HEK293 (cell line): ENCODE results near the gene CC2D1A.
A peak's percentile ranks its signal among the peaks of the same experiment; 100 is the strongest.

Experiments used
- CTCF ChIA-PET: fragments of 350-600 bp; formaldehyde crosslinking; extraction: SDS; loops from one replicate; lab custom pipeline; 2021; ENCODE audit warnings: antibody characterized with exemption; lab: Yijun Ruan, JAX
- POLR2A ChIA-PET: fragments of 300-600 bp; formaldehyde crosslinking; extraction: SDS; loops from one replicate; lab custom pipeline; 2020; ENCODE audit warnings: antibody characterized with exemption, inconsistent platforms; lab: Yijun Ruan, JAX
- H3K27ac ChIP-seq: fragments of 200-500 bp; sonication (Bioruptor generic); 2 replicates; pipeline ENCODE4 v1.5.1; 2014; ENCODE audit warnings: low read depth, low read length, control low read depth, inconsistent platforms; ENCODE audit errors: extremely low read depth
- H3K36me3 ChIP-seq, 2 experiments: fragments of 200-500 bp in 1 of 2; sonication (Bioruptor generic) in 1 of 2; 1 replicate in 1 of 2; 2 replicates in 1 of 2; pipeline ENCODE4 v1.5.1; 2014 to 2017; ENCODE audit warnings: inconsistent platforms in 2 of 2, low read length in 2 of 2; ENCODE audit not compliant: control insufficient read depth in 2 of 2, insufficient read depth in 1 of 2
- H3K4me1 ChIP-seq: fragments of 200-500 bp; sonication (Bioruptor generic); 2 replicates; pipeline ENCODE4 v1.5.1; 2014; ENCODE audit warnings: mild to moderate bottlenecking, low read length, inconsistent platforms; ENCODE audit not compliant: control insufficient read depth, insufficient read depth
- H3K4me3 ChIP-seq: 2 replicates; pipeline ENCODE4 v1.5.1; 2011; ENCODE audit warnings: low read depth, mild to moderate bottlenecking, control low read depth, low read length, moderate library complexity
- H3K9me3 ChIP-seq: fragments of 200-500 bp; sonication (Bioruptor generic); 2 replicates; pipeline ENCODE4 v1.5.1; 2014; ENCODE audit warnings: low read depth, low read length, inconsistent platforms; ENCODE audit not compliant: control insufficient read depth, insufficient read depth
- GLIS2 ChIP-seq: fragments of 450-650 bp; formaldehyde crosslinking; IDR thresholded peaks from 2 replicates; pipeline ENCODE4 v1.5.1; 2016; ENCODE audit warnings: missing biosample characterization, missing genetic modification characterization
- HOXA7 ChIP-seq: sonication (generic); formaldehyde crosslinking; IDR thresholded peaks from 2 replicates; pipeline ENCODE4 v1.8.1; 2022; ENCODE audit warnings: missing genetic modification reagents, borderline replicate concordance
- KLF1 ChIP-seq: fragments of 450-650 bp; formaldehyde crosslinking; IDR thresholded peaks from 2 replicates; pipeline ENCODE4 v1.5.1; 2016; ENCODE audit warnings: missing biosample characterization, missing genetic modification characterization
- KLF16 ChIP-seq: fragments of 450-650 bp; formaldehyde crosslinking; IDR thresholded peaks from 2 replicates; pipeline ENCODE4 v1.5.1; 2017; ENCODE audit warnings: missing biosample characterization, missing genetic modification characterization
- MEIS1 ChIP-seq: sonication (generic); formaldehyde crosslinking; IDR thresholded peaks from 2 replicates; pipeline ENCODE4 v1.8.1; 2022; ENCODE audit warnings: missing genetic modification reagents, mild to moderate bottlenecking, borderline replicate concordance
- PRDM2 ChIP-seq: fragments of 450-650 bp; formaldehyde crosslinking; IDR thresholded peaks from 2 replicates; pipeline ENCODE4 v1.5.1; 2016; ENCODE audit warnings: missing biosample characterization, missing genetic modification characterization, borderline replicate concordance
- SALL2 ChIP-seq: fragments of 450-650 bp; formaldehyde crosslinking; IDR thresholded peaks from 2 replicates; pipeline ENCODE4 v1.5.0; 2017; ENCODE audit warnings: missing biosample characterization, mild to moderate bottlenecking, missing genetic modification characterization, borderline replicate concordance
- ZBTB8A ChIP-seq: fragments of 450-650 bp; formaldehyde crosslinking; IDR thresholded peaks from 2 replicates; pipeline ENCODE4 v1.5.1; 2016; ENCODE audit warnings: missing biosample characterization, missing genetic modification characterization
- ZFHX2 ChIP-seq: fragments of 450-650 bp; formaldehyde crosslinking; conservative IDR thresholded peaks from 2 replicates; pipeline ENCODE4 v1.5.1; 2016; ENCODE audit warnings: missing biosample characterization, missing genetic modification characterization
- ZFP41 ChIP-seq: fragments of 450-650 bp; formaldehyde crosslinking; IDR thresholded peaks from 2 replicates; pipeline ENCODE4 v1.5.1; 2016; ENCODE audit warnings: missing biosample characterization, missing genetic modification characterization, borderline replicate concordance
- ZNF112 ChIP-seq: fragments of 450-650 bp; formaldehyde crosslinking; IDR thresholded peaks from 2 replicates; pipeline ENCODE4 v1.5.0; 2017; ENCODE audit warnings: missing biosample characterization, missing genetic modification characterization
- ZNF148 ChIP-seq: fragments of 450-650 bp; formaldehyde crosslinking; IDR thresholded peaks from 2 replicates; pipeline ENCODE4 v1.5.0; 2017; ENCODE audit warnings: missing biosample characterization, missing genetic modification characterization, borderline replicate concordance
- ZNF155 ChIP-seq: fragments of 450-650 bp; formaldehyde crosslinking; IDR thresholded peaks from 2 replicates; pipeline ENCODE4 v1.5.1; 2016; ENCODE audit warnings: missing biosample characterization, missing genetic modification characterization
- ZNF18 ChIP-seq: fragments of 450-650 bp; formaldehyde crosslinking; IDR thresholded peaks from 2 replicates; pipeline ENCODE4 v1.5.1; 2016; ENCODE audit warnings: missing biosample characterization, missing genetic modification characterization
- ZNF184 ChIP-seq: fragments of 450-650 bp; IDR thresholded peaks from 2 replicates; pipeline ENCODE4 v1.5.1; 2018; ENCODE audit warnings: missing biosample characterization, mild to moderate bottlenecking, missing genetic modification characterization
- ZNF19 ChIP-seq: fragments of 450-650 bp; formaldehyde crosslinking; IDR thresholded peaks from 2 replicates; pipeline ENCODE4; 2016; ENCODE audit warnings: missing biosample characterization, missing genetic modification characterization, low read depth
- ZNF341 ChIP-seq: fragments of 450-650 bp; formaldehyde crosslinking; IDR thresholded peaks from 2 replicates; pipeline ENCODE4; 2016; ENCODE audit warnings: low read depth, missing biosample characterization, missing genetic modification characterization
- ZNF350 ChIP-seq: fragments of 450-650 bp; formaldehyde crosslinking; IDR thresholded peaks from 2 replicates; pipeline ENCODE4 v1.5.0; 2017; ENCODE audit warnings: missing biosample characterization, mild to moderate bottlenecking, missing genetic modification characterization
- ZNF391 ChIP-seq: fragments of 450-650 bp; formaldehyde crosslinking; IDR thresholded peaks from 2 replicates; pipeline ENCODE4 v1.5.1; 2016; ENCODE audit warnings: low read depth, missing biosample characterization, missing genetic modification characterization, borderline replicate concordance
- ZNF560 ChIP-seq: fragments of 450-650 bp; formaldehyde crosslinking; IDR thresholded peaks from 2 replicates; pipeline ENCODE4 v1.5.1; 2017; ENCODE audit warnings: missing biosample characterization, missing genetic modification characterization, borderline replicate concordance
- ZNF571 ChIP-seq: fragments of 450-650 bp; formaldehyde crosslinking; IDR thresholded peaks from 2 replicates; pipeline ENCODE4 v1.5.0; 2017; ENCODE audit warnings: missing biosample characterization, missing genetic modification characterization
- ZNF596 ChIP-seq: fragments of 450-650 bp; IDR thresholded peaks from 2 replicates; pipeline ENCODE4 v1.5.0; 2018; ENCODE audit warnings: missing biosample characterization, mild to moderate bottlenecking, missing genetic modification characterization, moderate library complexity
- ZNF610 ChIP-seq: fragments of 450-650 bp; formaldehyde crosslinking; IDR thresholded peaks from 2 replicates; pipeline ENCODE4 v1.5.1; 2016; ENCODE audit warnings: missing biosample characterization, missing genetic modification characterization, borderline replicate concordance
- ZNF654 ChIP-seq: fragments of 450-650 bp; formaldehyde crosslinking; IDR thresholded peaks from 2 replicates; pipeline ENCODE4 v1.5.1; 2016; ENCODE audit warnings: low read depth, missing biosample characterization, missing genetic modification characterization
- ZNF692 ChIP-seq: fragments of 450-650 bp; formaldehyde crosslinking; IDR thresholded peaks from 2 replicates; pipeline ENCODE4 v1.5.1; 2016; ENCODE audit warnings: missing biosample characterization, missing genetic modification characterization
- ZNF791 ChIP-seq: fragments of 450-650 bp; formaldehyde crosslinking; IDR thresholded peaks from 2 replicates; pipeline ENCODE4 v1.5.1; 2016; ENCODE audit warnings: missing biosample characterization, missing genetic modification characterization
- ZNF830 ChIP-seq: fragments of 450-650 bp; IDR thresholded peaks from 2 replicates; pipeline ENCODE4 v1.5.0; 2018; ENCODE audit warnings: missing biosample characterization, missing genetic modification characterization, low read depth, mild to moderate bottlenecking, moderate library complexity

The CC2D1A gene

GRCh38 chr19:13952931-13953531 is 47.0 kb downstream of the CC2D1A start:
- H3K36me3 ChIP-seq: peaks cover 10 to 40% of the 10 kb centered on the region in 2 experiments
- H3K4me1 ChIP-seq: no peaks in the 10 kb centered on the region
- peak overlapping the region; percentile 39; the same call in 1 of the 2 replicates for H3K27ac ChIP-seq
- no peaks in the 10 kb centered on the region for H3K9me3 ChIP-seq
- ChIA-PET POLR2A (interaction anchor here (0.5 to 1.8 kb wide), 8 partner anchors 9 to 221 kb away, joined by 3 to 5 read pairs (median 3); partner anchors contain the start of genes ASF1B and C19orf53), CTCF (interaction anchor here (0.6 to 1.3 kb wide), 7 partner anchors 17 to 357 kb away, joined by 3 to 8 read pairs (median 3); partner anchors contain the start of gene MISP3)
- peak overlapping the region; percentile 92 for H3K4me3 ChIP-seq
- TF ChIP-seq ZNF19 (tag by site-specific recombination) (no peak), ZNF692 (tag by site-specific recombination) (no peak), ZNF341 (tag by site-specific recombination) (0 out of 2 replicates have a peak, but pooled peaks have one; percentile 24), ZNF610 (tag by site-specific recombination) (no peak), ZNF791 (tag by site-specific recombination) (no peak), ZNF596 (no peak), GLIS2 (tag by site-specific recombination) (peak; percentile 50), ZNF184 (no peak), ZNF112 (tag by site-specific recombination) (no peak), PRDM2 (tag by site-specific recombination) (no peak), ZNF391 (tag by site-specific recombination) (no peak), ZNF830 (tag by site-specific recombination) (no peak), HOXA7 (CRISPR knock-in tag) (no peak), ZBTB8A (tag by site-specific recombination) (no peak), SALL2 (no peak), ZNF571 (tag by site-specific recombination) (no peak), ZNF560 (tag by site-specific recombination) (no peak), ZNF148 (tag by site-specific recombination) (no peak), ZNF654 (no peak), KLF16 (no peak), ZNF155 (no peak), ZFHX2 (tag by site-specific recombination) (peak; percentile 20; the same call in 1 of the 2 replicates), KLF1 (tag by site-specific recombination) (peak; percentile 87), MEIS1 (CRISPR knock-in tag) (no peak), ZFP41 (no peak), ZNF350 (no peak), ZNF18 (tag by site-specific recombination) (no peak)
